ENCODE measurements around the gene ANKRD20A1.
"Not testable (repeated sequence)": the region's sequence is repeated elsewhere in the genome, so short reads cannot be mapped to it uniquely, and the experiment has no call there.

Gene ANKRD20A1

GRCh38 chr9:67858871-67859270, at the start of gene ANKRD20A1:
Gene ANKRD20A1 (plus strand): TSS chr9:67858931. CDS start chr9:67859427, 496 bp downstream.
- not testable (repeated sequence) for DNase-seq

GRCh38 chr9:67832088-67832487, 26.6 kb upstream of the ANKRD20A1 start:
- not testable (repeated sequence) for DNase-seq

Measured in Kasumi-1 (cell line).